Panc1 (cell line): ENCODE data around the gene ZNF780B. TPM values are rescaled to one million over a fixed set of nuclear protein-coding genes. Genes with fewer than 3 reads are reported as not detected.

Experiments used
- ATAC-seq: fragments of 200-7000 bp; cut with Tn5 transposase; 2 replicates; pipeline ENCODE4 v1.9.1; 2020; ENCODE audit warnings: mild to moderate bottlenecking, moderate library complexity
- BruUV-seq: library from RNA; stranded (reverse); fragments of 400-500 nt; replicated peaks from 2 replicates; lab custom pipeline; 2021; lab: Mats Ljungman, UMichigan
- CTCF ChIA-PET: fragments of 300-600 bp; sonication (Branson Sonifier 250); formaldehyde crosslinking; loops from one replicate; lab custom pipeline; 2022; ENCODE audit warnings: antibody characterized with exemption; lab: Charles Lee
- POLR2A ChIA-PET: fragments of 300-600 bp; sonication (Branson Sonifier 250); formaldehyde crosslinking; loops from one replicate; lab custom pipeline; 2022; ENCODE audit warnings: antibody characterized with exemption; lab: Charles Lee
- DNase-seq: peaks from one replicate; pipeline ENCODE4 v3.0.0-alpha.2; 2010; ENCODE audit warnings: low read depth, low spot score
- H3K27ac ChIP-seq: 2 replicates; pipeline ENCODE4 v1.5.1; 2011; ENCODE audit warnings: mild to moderate bottlenecking, low read length, inconsistent platforms
- H3K27me3 ChIP-seq: fragments of 200-500 bp; sonication (Bioruptor generic); 2 replicates; pipeline ENCODE4 v1.6.0; 2014; ENCODE audit warnings: low read length, inconsistent platforms; ENCODE audit not compliant: control insufficient read depth, insufficient read depth
- H3K36me3 ChIP-seq: fragments of 200-500 bp; sonication (Bioruptor generic); 2 replicates; pipeline ENCODE4 v1.5.1; 2014; ENCODE audit warnings: inconsistent platforms, mild to moderate bottlenecking, low read length, moderate library complexity; ENCODE audit not compliant: control insufficient read depth, insufficient read depth
- H3K4me1 ChIP-seq: 2 replicates; pipeline ENCODE4 v1.5.1; 2011; ENCODE audit warnings: inconsistent platforms, mild to moderate bottlenecking, low read length, moderate library complexity; ENCODE audit not compliant: control insufficient read depth, insufficient read depth
- H3K4me3 ChIP-seq, 2 experiments: 2 replicates each; pipeline ENCODE4 v1.5.1; 2011 to 2012; ENCODE audit warnings: low read depth in 2 of 2, low read length in 2 of 2, mild to moderate bottlenecking in 2 of 2, inconsistent platforms in 1 of 2, moderate library complexity in 1 of 2
- H3K9me3 ChIP-seq: fragments of 200-500 bp; sonication (Bioruptor generic); 2 replicates; pipeline ENCODE4 v1.5.1; 2014; ENCODE audit warnings: low read depth, mild to moderate bottlenecking, inconsistent platforms, low read length, moderate library complexity; ENCODE audit not compliant: control insufficient read depth, insufficient read depth
- CTCF ChIP-seq: fragments of 450-650 bp; IDR thresholded peaks from 2 replicates; pipeline ENCODE4 v1.5.1; 2017; ENCODE audit warnings: mild to moderate bottlenecking
- POLR2AphosphoS5 ChIP-seq: IDR thresholded peaks from 2 replicates; pipeline ENCODE4 v1.6.1; 2012; ENCODE audit warnings: mild to moderate bottlenecking, low read depth, low read length, moderate library complexity
- REST ChIP-seq, 2 experiments: IDR thresholded peaks; 2 replicates each; pipeline ENCODE4 v1.6.1; 2011 to 2012; ENCODE audit warnings: low read depth in 2 of 2, control low read depth in 1 of 2, low read length in 1 of 2, mild to moderate bottlenecking in 1 of 2, moderate library complexity in 1 of 2; ENCODE audit not compliant: insufficient read depth in 1 of 2
- SIN3A ChIP-seq: IDR thresholded peaks from 2 replicates; pipeline ENCODE4 v1.6.1; 2012; ENCODE audit warnings: low read depth, mild to moderate bottlenecking, low read length, moderate library complexity, borderline replicate concordance; ENCODE audit not compliant: insufficient read depth
- TCF7L2 ChIP-seq: IDR thresholded peaks from 2 replicates; pipeline ENCODE4 v1.6.1; 2011; ENCODE audit warnings: mild to moderate bottlenecking, low read depth, low read length, inconsistent platforms
- in situ Hi-C: cut with HindIII; loops from 2 replicates; pipeline ENCODE4 v1.10.0; 2016; ENCODE audit warnings: low sequenced_read_pairs, low pct_unique_long_range_greater_than_20kb
- intact Hi-C: fragments of 100-400 bp; cut with micrococcal nuclease; formaldehyde crosslinking; loops from one replicate; pipeline ENCODE4 v1.10.0; 2022; ENCODE audit not compliant: unreplicated experiment
- total RNA-seq: library from RNA; stranded (reverse); gene quantifications from one replicate; pipeline ENCODE4 v1.2.1, GENCODE V29; 2021; ENCODE audit not compliant: unreplicated experiment

Gene ZNF780B
- total RNA-seq, 1 experiment from 2014 or later, result 237 TPM

- in situ Hi-C loops (loop anchor here (5.0 kb wide), 7 partner anchors 33 to 248 kb away; partner anchors contain the start of genes MAP3K10 and ZNF780B), intact Hi-C loops (no loop called here)
- Histone ChIP-seq H3K27me3 (no peaks in the 10 kb centered on the region; the same call in 1 of the 2 replicates), H3K36me3 (no peaks in the 10 kb centered on the region), H3K27ac (peak within 1 kb of the TSS; percentile 83), H3K9me3 (peaks cover 41% of the 10 kb centered on the region; the same call in 1 of the 2 replicates), H3K4me1 (peaks cover 15% of the 10 kb centered on the region), H3K4me3 (peak within 1 kb of the TSS; percentile 36 to 48)
- ChIA-PET POLR2A (interaction anchor here (0.5 to 4.1 kb wide), 24 partner anchors 10 to 655 kb away, joined by 3 to 35 read pairs (median 5); partner anchors contain the start of genes AKT2, DYRK1B, PSMC4 and RPS16), CTCF (interaction anchor here (0.5 to 2.2 kb wide), 13 partner anchors 32 to 298 kb away, joined by 3 to 24 read pairs (median 5); partner anchors contain the start of genes FBL and PSMC4)
- ATAC-seq (peak; percentile 99), DNase-seq (peak; percentile 100)
- TF ChIP-seq TCF7L2, result no peak
- no peak for TF ChIP-seq CTCF
- no peak for TF ChIP-seq POLR2AphosphoS5
- TF ChIP-seq REST (IDR thresholded peaks at IDR 0.05; ENCODE audit: insufficient read depth in 1 of 2, low read depth in 2 of 2, low read length in 1 of 2), result no peak
- TF ChIP-seq SIN3A, result no peak
- TSS peak; percentile 72 for BruUV-seq
Measured at GRCh38 chr19:40090241-40091204, 34.5 kb upstream of the ZNF780B start, which contains the start of gene ZNF780A. TSS of gene ZNF780A (minus strand) at chr19:40090943. CDS start at chr19:40084753, 6,190 bp downstream.

GRCh38 chr19:40089462-40089861 is 33.4 kb upstream of the ZNF780B start:
- ChIA-PET CTCF (interaction anchor here (0.6 to 2.2 kb wide), 5 partner anchors 89 to 847 kb away, joined by 3 to 24 read pairs (median 5); partner anchors contain the start of gene PSMC4), POLR2A (interaction anchor here (0.7 to 4.1 kb wide), 6 partner anchors 28 to 654 kb away, joined by 3 to 35 read pairs (median 4); partner anchors contain the start of genes PSMC4 and RPS16)
- ATAC-seq (no peak), DNase-seq (no peak)
- in situ Hi-C loops (no loop called here), intact Hi-C loops (no loop called here)
- Histone ChIP-seq H3K27ac (peak overlapping the region; percentile 83), H3K9me3 (peaks cover 37% of the 10 kb centered on the region; the same call in 1 of the 2 replicates), H3K36me3 (peaks cover under 1% of the 10 kb centered on the region; the same call in 1 of the 2 replicates), H3K27me3 (no peaks in the 10 kb centered on the region; the same call in 1 of the 2 replicates), H3K4me1 (peaks cover 25% of the 10 kb centered on the region), H3K4me3 (peak overlapping the region; percentile 36 to 48)
- BruUV-seq, result no TSS peak
- TF ChIP-seq SIN3A, result no peak
- TF ChIP-seq TCF7L2, result no peak
